GM18867 (cell line): ENCODE data around the gene BCL6.

Experiments
- ATAC-seq: cut with Tn5 transposase; IDR thresholded peaks from one replicate; pipeline ENCODE4 v1.9.1; 2021; ENCODE audit warnings: mild to moderate bottlenecking, moderate library complexity; ENCODE audit not compliant: unreplicated experiment

BCL6 gene

DNA sequence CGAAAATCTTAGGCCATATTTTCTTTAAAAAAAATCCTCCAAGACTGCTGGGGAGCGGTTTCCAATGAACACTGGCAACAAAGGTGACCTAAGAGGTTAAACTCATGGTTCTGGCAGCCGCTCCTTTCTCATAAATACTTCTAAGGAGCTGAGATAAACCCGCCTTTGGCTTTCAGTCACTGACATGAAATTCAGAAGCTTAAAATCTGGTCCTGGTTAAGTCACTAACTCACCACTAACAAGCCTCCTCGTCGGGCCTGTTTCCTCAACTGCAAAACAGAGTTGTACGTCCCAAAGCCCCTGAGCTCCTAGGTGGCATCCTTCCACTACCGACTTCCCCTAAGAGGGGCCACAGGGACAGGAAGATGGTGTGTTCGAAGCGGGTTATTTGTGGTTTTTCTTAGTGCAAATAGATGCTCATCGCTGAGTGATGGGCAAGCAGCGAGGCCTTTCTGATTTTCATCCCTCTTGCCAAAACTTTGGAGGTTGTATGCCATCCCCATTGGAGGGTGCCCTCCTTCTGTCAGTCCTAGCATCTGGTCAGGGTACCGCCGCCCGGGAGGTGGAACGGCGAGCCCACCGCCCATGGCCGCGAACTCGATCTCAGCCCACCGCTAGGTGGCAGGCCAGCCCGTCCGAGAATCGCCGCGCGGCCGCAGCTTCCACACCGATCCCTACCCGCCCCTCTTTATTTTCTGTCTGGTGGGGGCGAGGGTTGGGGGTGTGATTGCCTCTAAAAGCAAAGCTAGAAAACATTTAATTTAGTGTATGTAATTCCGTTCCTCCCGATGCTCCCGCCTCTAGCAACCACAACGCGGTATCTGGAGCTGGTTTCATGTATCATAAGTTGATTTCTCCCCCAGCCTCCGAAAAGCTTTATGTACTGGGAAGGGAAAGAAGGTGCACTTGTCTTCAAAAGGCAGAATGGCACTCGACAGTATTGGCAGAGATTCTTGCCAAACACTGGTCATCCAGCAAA lies 4.6 kb downstream of the BCL6 start:
- no peak for ATAC-seq

- ATAC-seq: peak; percentile 48
Measured at GRCh38 chr3:187739561-187740332, 5.5 kb downstream of the BCL6 start.

- no peak for ATAC-seq
Measured at GRCh38 chr3:187739094-187739560, 6.1 kb downstream of the BCL6 start.

GRCh38 chr3:187738331-187739093 lies 6.8 kb downstream of the BCL6 start:
- ATAC-seq: peak; percentile 53

- no peak for ATAC-seq
Measured at GRCh38 chr3:187738071-187738330, 7.3 kb downstream of the BCL6 start.

DNA sequence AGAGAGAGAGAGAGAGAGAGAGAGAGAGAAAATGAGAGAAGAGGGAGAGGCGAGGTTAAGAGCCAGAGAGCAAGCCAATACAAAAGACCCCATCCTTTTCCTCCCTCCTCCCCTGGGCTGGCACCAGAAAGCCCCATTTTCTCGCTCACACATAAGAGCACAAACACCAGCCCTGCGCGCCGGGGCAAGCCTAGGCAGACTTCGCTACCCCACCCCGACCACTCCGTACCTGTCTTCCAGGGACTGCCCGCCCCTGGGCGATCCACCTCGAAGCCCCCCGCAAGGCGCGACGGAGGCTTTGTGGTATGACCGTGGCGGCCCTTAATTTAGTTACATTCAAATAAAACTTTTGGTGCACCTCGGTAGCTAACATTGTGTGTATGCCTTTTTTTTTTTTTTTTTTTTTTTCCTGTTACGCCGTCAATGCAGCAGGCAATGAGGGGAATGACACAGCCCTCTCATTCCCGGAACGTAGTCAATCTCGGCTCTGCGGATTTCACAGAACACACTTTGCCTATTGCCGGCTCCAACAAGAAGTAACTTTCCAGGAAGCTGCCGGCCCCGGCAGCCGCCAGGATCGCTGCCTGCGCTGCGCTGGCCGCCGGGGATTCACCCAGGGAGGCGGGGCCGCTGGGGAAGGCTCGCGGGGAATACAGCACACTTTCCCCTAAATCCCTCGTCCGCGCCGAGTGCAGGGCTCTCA lies 7.7 kb downstream of the BCL6 start:
- no peak for ATAC-seq

DNA sequence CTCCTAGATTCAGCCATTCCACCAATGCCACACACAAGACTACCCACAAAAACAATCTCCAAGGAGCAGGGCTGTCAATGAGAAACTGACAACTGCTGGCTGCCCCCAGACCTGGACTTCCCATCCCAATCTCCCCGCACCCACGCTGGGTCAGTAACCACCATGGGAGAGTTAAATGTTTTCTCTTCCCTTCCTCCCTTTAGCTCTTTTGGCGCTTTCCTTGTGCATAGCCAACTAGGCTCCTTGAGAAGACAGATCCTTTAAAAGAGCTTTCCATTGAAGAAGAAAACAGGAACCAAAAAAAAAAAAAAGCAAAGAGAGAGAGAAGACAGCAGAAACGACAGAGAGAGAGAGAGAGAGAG lies 8.3 kb downstream of the BCL6 start:
- ATAC-seq: no peak

GRCh38 chr3:187736418-187736871 lies 8.8 kb downstream of the BCL6 start:
- no peak for ATAC-seq

DNA sequence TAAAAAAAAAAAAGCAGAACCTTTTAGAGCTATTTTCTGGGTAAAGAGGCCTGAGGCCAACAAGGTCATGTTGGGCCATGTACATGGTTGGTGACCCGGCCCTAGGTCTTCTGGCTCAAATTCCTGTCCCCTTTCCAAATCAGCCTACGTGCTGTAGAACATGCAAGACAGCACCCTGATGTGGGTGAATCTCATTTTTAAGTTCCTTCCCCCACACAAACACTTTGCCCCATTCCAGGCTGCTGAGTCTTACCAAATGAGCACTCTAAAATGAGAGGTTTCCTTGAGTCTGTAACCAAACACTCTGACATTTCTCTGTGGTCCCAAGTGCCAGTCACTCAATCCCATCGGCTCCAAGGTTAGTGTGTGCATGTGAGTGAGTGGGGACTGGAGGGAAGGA lies 9.4 kb downstream of the BCL6 start:
- no peak for ATAC-seq

DNA sequence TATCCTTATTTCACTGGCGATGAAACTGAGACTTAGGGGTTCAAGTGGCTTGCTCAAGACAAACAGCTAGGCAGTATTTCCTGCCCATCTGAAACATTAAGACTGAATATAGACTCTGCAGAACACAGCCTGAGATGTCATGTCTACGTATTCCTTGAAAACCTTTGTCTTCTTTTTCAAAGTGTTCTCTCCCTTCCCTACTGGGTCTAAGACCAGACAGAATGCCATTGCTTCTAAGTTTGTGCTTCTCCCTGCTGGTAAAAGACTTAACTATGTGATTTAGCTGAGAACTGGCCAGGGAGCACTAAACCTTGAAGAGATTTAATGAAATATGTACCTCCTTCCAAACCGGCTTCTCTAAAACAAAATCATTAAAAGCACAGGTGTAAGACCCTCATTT lies 9.9 kb downstream of the BCL6 start:
- no peak for ATAC-seq

GRCh38 chr3:187734841-187735240 lies 10.4 kb downstream of the BCL6 start:
- no peak for ATAC-seq

DNA sequence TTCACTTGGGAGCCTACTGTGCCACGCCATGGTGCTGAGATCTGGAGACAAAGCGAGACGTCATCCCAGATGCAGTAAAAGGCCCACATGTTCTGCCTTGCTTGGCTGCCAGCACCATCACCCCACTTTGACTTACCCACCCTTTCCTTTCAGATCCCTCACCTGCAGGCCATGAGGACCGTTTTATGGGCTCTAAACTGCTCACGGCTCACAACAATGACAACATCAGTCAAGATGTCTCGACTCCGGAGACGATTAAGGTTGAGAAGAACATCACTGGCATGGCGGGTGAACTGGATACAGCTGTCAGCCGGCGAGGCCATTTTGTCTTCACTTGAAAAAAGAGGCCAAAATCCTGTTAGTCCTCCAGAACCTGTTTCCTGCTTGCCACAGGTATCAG lies 11.9 kb downstream of the BCL6 start:
- no peak for ATAC-seq

GRCh38 chr3:187729598-187729997 lies 15.7 kb downstream of the BCL6 start:
- no peak for ATAC-seq

DNA sequence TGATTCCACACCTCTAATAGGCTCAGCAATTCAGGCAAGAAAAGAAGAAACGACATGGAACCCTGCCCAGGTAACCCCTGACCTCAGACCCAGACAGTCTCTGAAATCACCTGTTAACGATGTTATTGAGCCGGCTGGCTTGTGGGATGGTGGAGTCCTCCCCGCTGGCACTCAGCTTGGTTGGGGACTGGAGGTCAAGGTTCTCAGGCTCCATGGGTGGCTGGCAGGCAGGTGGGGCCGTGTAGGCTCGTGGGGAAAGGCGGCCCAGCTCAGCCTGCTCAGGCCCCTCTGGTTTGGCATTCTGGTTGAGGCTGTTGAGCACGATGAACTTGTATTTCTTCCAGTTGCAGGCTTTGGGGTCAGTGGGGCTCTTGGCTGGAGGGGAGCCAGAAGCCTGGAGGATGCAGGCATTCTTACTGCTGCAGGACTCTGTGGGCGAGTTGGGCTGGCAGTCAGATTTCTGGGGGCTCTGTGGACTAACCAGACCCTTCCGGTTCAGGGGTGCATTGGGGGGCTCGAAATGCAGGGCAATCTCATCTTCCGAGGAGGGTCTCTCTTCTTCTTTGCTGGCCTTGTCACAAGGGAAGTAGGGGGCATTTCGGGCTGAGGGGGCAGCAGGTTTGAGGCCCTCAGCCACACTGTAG lies 16.2 kb downstream of the BCL6 start:
- ATAC-seq: no peak

DNA sequence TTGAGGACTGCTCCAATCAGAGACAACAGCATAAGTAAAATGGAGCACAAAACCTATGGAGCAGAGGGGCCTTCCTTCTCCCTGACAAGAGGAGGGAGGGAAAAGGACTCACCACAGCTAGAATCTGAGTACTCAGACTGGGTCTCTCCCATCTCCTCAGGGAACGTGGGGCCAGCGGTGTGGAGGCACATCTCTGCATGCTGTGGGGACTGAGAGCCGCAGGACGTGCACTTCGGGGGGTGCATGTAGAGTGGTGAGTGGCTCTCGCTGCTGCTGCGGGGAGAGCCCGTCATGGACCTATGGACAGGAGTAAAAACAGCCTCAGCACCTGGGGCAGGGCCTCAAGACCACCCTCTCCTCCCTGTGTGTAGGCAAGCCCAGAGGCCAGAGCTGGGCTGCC lies 17.0 kb downstream of the BCL6 start:
- ATAC-seq: no peak

- ATAC-seq: no peak
Measured at GRCh38 chr3:187726564-187726963, 18.7 kb downstream of the BCL6 start.

- ATAC-seq: no peak
Measured at GRCh38 chr3:187725653-187726370, 19.5 kb downstream of the BCL6 start.

DNA sequence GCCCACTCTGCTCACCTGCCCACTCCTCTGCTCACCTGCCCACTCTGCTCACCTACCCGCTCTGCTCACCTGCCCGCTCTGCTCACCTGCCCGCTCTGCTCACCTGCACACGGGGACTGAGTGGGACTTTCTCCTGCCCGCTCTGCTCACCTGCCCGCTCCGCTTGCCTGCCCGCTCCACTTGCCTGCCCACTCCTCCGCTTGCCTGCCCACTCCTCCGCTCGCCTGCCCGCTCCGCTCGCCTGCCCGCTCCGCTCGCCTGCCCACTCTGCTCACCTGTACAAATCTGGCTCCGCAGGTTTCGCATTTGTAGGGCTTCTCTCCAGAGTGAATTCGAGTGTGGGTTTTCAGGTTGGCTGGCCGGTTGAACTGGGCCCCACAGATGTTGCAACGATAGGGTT lies 20.0 kb downstream of the BCL6 start:
- ATAC-seq: no peak

DNA sequence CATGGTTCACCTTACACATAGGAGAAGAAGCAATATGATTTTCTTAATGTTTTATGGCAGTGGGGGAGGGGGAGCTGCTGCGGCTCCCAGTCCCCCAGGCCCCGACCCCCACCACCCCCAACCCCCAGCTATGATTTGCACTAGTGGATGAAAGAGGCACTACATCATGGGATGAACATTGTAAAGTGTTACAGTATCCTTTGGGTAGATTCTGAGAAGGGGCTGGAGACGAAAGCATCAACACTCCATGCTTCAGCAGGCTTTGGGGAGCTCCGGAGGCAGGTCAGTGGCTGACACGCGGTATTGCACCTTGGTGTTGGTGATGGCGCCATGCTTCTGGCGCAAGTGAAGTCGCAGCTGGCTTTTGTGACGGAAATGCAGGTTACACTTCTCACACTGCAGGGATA lies 23.1 kb downstream of the BCL6 start:
- ATAC-seq: no peak

GRCh38 chr3:187721055-187721454 lies 24.2 kb downstream of the BCL6 start:
- ATAC-seq: no peak
